Measurements from ENCODE around the gene MCM10. TPM values are rescaled to one million over a fixed set of nuclear protein-coding genes. Genes with fewer than 3 reads are reported as not detected.

The MCM10 gene
- total RNA-seq, 1 experiment from 2014 or later: 43.1 TPM

- TF ChIP-seq EGR1 (IDR thresholded peaks at IDR 0.05; ENCODE audit: low read depth) (no peak), ZBTB33 (IDR thresholded peaks at IDR 0.05; ENCODE audit: extremely low read depth, insufficient replicate concordance, low read length) (no peak), MAX (IDR thresholded peaks at IDR 0.05) (no peak), SIN3A (IDR thresholded peaks at IDR 0.05; ENCODE audit: low read depth) (no peak), ZFX (IDR thresholded peaks at IDR 0.05) (no peak), ELF1 (IDR thresholded peaks at IDR 0.05; ENCODE audit: borderline replicate concordance, low read depth) (no peak), FOSL1 (IDR thresholded peaks at IDR 0.05; ENCODE audit: low read depth) (no peak)
Observed at GRCh38 chr10:13120786-13121499, 40.4 kb upstream of the MCM10 start (continued).

GRCh38 chr10:13121500-13121854 lies 39.9 kb upstream of the MCM10 start:
- BruUV-seq (replicated peaks): no TSS peak
- Histone ChIP-seq H3K9me2 (ENCODE audit: insufficient read depth) (no peaks in the 10 kb centered on the region), H4K20me1 (ENCODE audit: insufficient read depth) (no peaks in the 10 kb centered on the region), H3K36me3 (ENCODE audit: control insufficient read depth in 1 of 2, insufficient read depth in 2 of 2, low read length in 2 of 2) (peaks cover 0 to 3% of the 10 kb centered on the region in 2 experiments; a peak in 1 of 4 replicates), H2AFZ (ENCODE audit: low read depth, low read length, poor library complexity, severe bottlenecking) (no peak overlapping the region), H3K9me3 (ENCODE audit: control insufficient read depth in 1 of 2, insufficient read depth in 1 of 2, low read depth in 1 of 2, low read length in 2 of 2) (no peaks in the 10 kb centered on the region), H3K4me1 (ENCODE audit: control insufficient read depth in 1 of 2, insufficient read depth in 2 of 2, low read length in 2 of 2) (no peaks in the 10 kb centered on the region), H3K4me3 (replicated peaks in 1 of 2; ENCODE audit: low read depth in 1 of 2, low read length in 2 of 2) (no peak overlapping the region), H3K79me2 (ENCODE audit: insufficient read depth, low read length) (no peaks in the 10 kb centered on the region), H3K9ac (ENCODE audit: low read length) (no peak overlapping the region), H3K27me3 (ENCODE audit: insufficient read depth, low read length) (no peaks in the 10 kb centered on the region), H3K27ac (ENCODE audit: low read depth, low read length) (no peak overlapping the region), H3K4me2 (ENCODE audit: low read length) (no peak overlapping the region)
- ChIA-PET CTCF (no interaction called here), RAD21 (ENCODE audit: low non-redundant PET in 1 of 2, low total read pairs in 2 of 2, uncharacterized antibody in 2 of 2, unreplicated experiment in 2 of 2) (no interaction called here), POLR2A (no interaction called here)
- ATAC-seq: no peak
- intact Hi-C loops (cut with micrococcal nuclease): no loop called here
- no peak for DNase-seq (ENCODE audit: low read depth, low spot score)
- no peak for TF ChIP-seq YY1 (IDR thresholded peaks at IDR 0.05; ENCODE audit: extremely low read depth, insufficient replicate concordance, low read depth, low read length)
- no peak for TF ChIP-seq MAX (IDR thresholded peaks at IDR 0.05)
- no peak for TF ChIP-seq TCF7L2 (IDR thresholded peaks at IDR 0.05; ENCODE audit: borderline replicate concordance, extremely low read depth, insufficient read depth, insufficient read length)
- TF ChIP-seq POLR2A (IDR thresholded peaks at IDR 0.05; ENCODE audit: borderline replicate concordance, extremely low read depth, insufficient read depth, insufficient read length): no peak
- no peak for TF ChIP-seq JUND (IDR thresholded peaks at IDR 0.05)
- no peak for TF ChIP-seq REST (IDR thresholded peaks at IDR 0.05; ENCODE audit: low read depth)
- TF ChIP-seq EGR1 (IDR thresholded peaks at IDR 0.05; ENCODE audit: low read depth): no peak
- no peak for TF ChIP-seq EZH2 (IDR thresholded peaks at IDR 0.05)
- no peak for TF ChIP-seq CBX3 (IDR thresholded peaks at IDR 0.05; ENCODE audit: low read depth)
- no peak for TF ChIP-seq EZH2phosphoT487 (IDR thresholded peaks at IDR 0.05; ENCODE audit: borderline replicate concordance)
- no peak for TF ChIP-seq SIN3A (IDR thresholded peaks at IDR 0.05; ENCODE audit: low read depth)
- no peak for TF ChIP-seq SRF (IDR thresholded peaks at IDR 0.05; ENCODE audit: low read depth)
- TF ChIP-seq POLR2AphosphoS5 (IDR thresholded peaks at IDR 0.05; ENCODE audit: low read depth, low read length): no peak
- no peak for TF ChIP-seq ATF3 (IDR thresholded peaks at IDR 0.05)
- no peak for TF ChIP-seq ZNF274 (IDR thresholded peaks at IDR 0.05; ENCODE audit: low read depth, low read length)

Measured in HCT116 (cell line).